NCI-H2107 (cell line): ENCODE measurements around the gene ZNF784.

Source experiments
- DNase-seq: peaks from one replicate; lab custom pipeline; 2025; lab: John Stamatoyannopoulos, UW

ZNF784 gene

DNA sequence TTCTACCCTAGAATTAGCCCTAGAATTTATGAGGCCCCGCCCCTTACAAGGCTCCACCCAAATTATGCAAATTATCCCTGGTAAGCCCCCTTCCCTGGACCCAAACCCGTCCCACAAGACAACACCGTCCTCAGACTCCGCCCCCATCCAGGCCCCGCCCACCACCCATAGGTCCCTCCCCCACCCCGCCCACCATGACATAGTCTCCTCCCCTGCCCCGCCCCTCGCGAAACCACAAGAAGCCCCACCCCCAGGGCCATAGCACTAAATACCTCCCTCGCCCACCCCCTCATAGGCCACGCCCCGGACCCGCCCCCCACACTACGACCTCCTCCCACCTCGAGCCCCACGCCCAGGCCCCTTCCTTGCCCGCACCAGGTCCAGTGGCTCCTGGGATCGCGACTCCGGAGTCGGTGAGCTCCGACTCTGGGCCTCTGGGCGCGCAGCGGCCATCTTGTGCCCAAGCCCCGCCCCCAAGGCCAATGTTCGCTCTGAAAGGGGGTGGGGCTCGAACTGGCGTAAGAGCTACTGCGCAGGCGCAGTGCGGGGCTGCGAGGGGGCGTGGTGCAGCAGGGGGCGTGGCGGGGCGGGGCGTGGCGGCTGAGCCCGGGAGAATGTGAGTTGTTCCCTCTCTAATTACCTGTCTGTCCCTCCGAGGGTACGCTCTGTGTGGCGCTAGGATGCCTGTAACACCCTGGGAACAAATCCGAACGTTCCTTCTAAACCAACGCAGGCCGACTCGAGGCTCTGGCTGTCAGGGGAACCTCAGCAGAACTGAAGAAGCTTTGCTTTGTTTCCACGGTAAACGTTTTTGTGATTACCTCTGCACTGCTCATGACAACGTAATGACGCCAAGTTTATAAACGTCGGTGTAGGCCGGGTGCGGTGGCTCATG is at the start of gene ZNF784:
TSS of gene ZNF784 (minus strand) at position 458 of the 895 bp plus-strand sequence. CDS start at position 453, 5 bp downstream.
- DNase-seq: peak; percentile 88

DNA sequence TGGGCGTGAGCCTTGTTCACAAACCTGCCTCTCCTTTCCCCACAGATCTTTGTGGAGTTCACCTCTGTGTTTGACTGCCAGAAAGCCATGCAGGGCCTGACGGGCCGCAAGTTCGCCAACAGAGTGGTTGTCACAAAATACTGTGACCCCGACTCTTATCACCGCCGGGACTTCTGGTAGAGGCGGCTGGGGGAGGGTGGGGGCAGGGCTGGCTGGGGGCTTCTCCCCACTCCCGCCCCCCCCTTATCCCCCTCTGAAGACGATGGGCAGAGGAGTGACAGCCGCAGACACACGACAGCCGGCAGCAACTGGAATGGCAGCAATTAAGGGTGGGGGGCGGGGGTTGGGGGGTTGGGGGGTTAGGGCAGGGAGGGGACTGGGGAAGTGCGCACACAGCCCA is 49.5 kb upstream of the ZNF784 start:
- DNase-seq: no peak

- no peak for DNase-seq
These were observed 49.1 kb upstream of the ZNF784 start for GRCh38 chr19:55673465-55673864.

- no peak for DNase-seq
These were observed 48.1 kb upstream of the ZNF784 start for GRCh38 chr19:55672418-55672817.

DNA sequence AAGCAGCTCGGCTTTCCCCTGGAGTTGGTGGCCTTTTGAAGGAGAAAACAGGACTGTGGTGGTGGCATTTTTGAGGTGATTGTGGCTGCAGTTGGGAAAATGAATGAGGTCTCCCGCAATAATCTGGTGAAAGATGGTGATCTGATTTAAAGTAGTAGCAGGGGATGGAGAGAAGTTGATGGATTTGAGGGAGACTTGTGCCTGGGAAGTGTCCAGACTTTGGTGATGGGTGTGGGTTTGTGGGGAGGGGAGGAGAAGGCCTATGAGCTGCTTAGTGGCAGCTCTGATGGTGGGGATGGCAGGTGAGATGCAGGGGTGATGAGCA is 46.6 kb upstream of the ZNF784 start:
- DNase-seq: no peak

- DNase-seq: peak; percentile 55
These were observed 46.1 kb upstream of the ZNF784 start for GRCh38 chr19:55670280-55671053.

DNA sequence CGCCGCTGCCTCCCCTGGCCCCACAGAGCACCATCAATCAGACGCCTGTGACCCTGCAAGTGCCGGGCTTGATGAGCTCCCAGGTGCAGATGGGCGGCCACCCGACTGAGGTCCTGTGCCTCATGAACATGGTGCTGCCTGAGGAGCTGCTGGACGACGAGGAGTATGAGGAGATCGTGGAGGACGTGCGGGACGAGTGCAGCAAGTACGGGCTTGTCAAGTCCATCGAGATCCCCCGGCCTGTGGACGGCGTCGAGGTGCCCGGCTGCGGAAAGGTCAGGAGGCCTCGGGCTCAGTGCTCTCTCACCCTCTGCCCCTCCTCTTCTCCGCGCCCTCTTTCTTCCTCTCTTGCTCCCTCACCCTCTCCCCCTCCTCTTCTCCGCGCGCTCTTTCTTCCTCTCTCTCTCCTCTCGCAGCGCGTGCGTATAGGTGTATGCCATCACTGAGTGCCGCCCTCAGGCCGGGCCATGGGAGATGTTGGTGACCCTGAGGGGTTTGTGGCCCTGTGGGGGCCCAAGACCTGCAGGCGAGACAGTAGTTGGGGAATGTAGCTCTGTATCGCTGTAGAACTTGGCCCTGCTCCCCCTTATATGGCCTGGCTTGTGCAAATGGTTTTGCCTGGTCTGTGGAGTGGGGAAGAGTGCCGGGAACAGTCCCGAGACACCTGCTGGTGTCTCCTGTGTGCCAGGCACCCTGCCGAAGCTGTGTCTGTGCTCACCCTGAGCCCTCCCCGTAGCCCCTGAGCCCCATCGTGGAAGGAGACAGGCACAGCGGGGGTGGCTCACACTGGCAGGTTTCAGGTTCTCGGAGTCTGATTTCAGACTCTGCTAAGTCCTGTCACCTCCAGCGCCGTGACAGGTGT is 45.3 kb upstream of the ZNF784 start:
- DNase-seq: peak; percentile 55

GRCh38 chr19:55668603-55669348 is 44.4 kb upstream of the ZNF784 start:
- no peak for DNase-seq

GRCh38 chr19:55667958-55668357 is 43.6 kb upstream of the ZNF784 start:
- DNase-seq: no peak

- DNase-seq: no peak
These were observed 43.1 kb upstream of the ZNF784 start for GRCh38 chr19:55667511-55667910.

- DNase-seq: no peak
These were observed 42.6 kb upstream of the ZNF784 start for GRCh38 chr19:55667006-55667381.

- no peak for DNase-seq
These were observed 42.1 kb upstream of the ZNF784 start for GRCh38 chr19:55666343-55667005.

GRCh38 chr19:55663846-55664536 is 39.6 kb upstream of the ZNF784 start:
- no peak for DNase-seq

DNA sequence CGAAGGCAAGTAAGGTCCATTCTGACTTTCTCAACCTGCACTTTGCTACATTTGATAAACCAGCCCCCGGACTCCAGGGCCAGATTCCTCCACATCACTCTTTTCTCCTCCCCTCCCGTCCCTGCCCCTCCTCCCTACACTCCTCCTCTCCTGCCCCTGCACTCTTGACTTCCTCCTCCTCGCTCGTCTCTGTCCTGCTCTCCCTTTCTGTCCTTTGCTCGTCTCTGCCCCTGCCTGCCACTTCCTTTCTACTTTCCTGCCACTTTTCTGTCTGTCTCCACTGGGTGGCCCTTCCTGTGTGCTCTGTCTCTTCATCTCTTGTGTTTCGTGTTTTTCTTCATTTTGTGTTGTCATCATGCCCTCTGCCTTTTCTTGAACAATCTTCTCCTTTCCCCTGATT is 37.5 kb upstream of the ZNF784 start:
- DNase-seq: no peak

GRCh38 chr19:55660991-55661390 is 36.6 kb upstream of the ZNF784 start:
- DNase-seq: no peak

- DNase-seq: no peak
These were observed 36.0 kb upstream of the ZNF784 start for GRCh38 chr19:55660404-55660803.

GRCh38 chr19:55659822-55660221 is 35.5 kb upstream of the ZNF784 start:
- no peak for DNase-seq

DNA sequence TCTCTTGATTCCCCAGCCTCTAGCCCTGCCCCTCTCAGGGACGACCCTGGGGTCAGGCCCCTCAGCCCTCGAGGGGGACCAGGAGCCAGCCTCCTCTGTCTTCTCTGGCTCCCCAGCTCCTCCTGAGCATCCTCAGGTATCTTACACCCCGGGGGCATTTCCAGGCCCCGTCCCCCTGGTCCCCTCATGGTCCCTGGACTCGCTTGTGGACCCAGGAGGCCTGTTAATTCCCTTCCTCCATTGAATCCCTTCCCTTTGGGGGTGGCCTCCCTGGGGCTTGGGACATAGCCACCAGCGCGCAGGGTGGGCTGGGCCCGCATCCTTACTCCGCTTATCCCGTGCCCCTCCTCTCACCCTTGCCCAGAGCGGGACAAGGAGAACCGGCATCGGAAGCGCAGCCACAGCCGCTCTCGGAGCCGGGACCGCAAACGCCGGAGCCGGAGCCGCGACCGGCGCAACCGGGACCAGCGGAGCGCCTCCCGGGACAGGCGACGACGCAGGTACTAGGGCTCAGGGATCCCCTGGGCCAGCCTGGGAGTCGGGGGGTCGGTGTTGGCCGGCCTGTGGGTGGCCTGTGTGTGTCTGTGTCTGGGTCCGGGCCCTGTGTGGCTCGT is 34.6 kb upstream of the ZNF784 start:
- DNase-seq: no peak

GRCh38 chr19:55656988-55657747 is 32.8 kb upstream of the ZNF784 start:
- no peak for DNase-seq
